Measurements from ENCODE around the gene VPS13D.

- no peak for TF ChIP-seq CEBPB (IDR thresholded peaks at IDR 0.05; ENCODE audit: low read depth, low read length)
- TF ChIP-seq RCOR1 (IDR thresholded peaks at IDR 0.05; ENCODE audit: insufficient replicate concordance, low read length): no peak
- no peak for TF ChIP-seq POLR2A (IDR thresholded peaks at IDR 0.05; ENCODE audit: low read depth, low read length)
These were observed 108.2 kb downstream of the VPS13D start for GRCh38 chr1:12338017-12338416.
